H9 (cell line): ENCODE results near the gene RFWD3. TPM values are rescaled to one million over a fixed set of nuclear protein-coding genes. Genes with fewer than 3 reads are reported as not detected.

ENCODE experiments used
- DNase-seq: peaks from one replicate; pipeline ENCODE4 v3.0.0-alpha.2; 2017
- H2AFZ ChIP-seq: one replicate; pipeline ENCODE4 v1.6.1; 2013; ENCODE audit warnings: mild to moderate bottlenecking, low read length, control low read depth, moderate library complexity
- H2AK5ac ChIP-seq: 2 replicates; pipeline ENCODE4 v1.6.1; 2013; ENCODE audit warnings: low read length, control low read depth, mixed read lengths; ENCODE audit not compliant: insufficient read length
- H2BK120ac ChIP-seq: one replicate; pipeline ENCODE4 v1.6.1; 2013; ENCODE audit warnings: low read depth, mild to moderate bottlenecking, low read length, control low read depth, inconsistent platforms; ENCODE audit not compliant: poor library complexity, severe bottlenecking
- H2BK12ac ChIP-seq: 2 replicates; pipeline ENCODE4 v1.6.1; 2013; ENCODE audit warnings: low read length, control low read depth, mixed read lengths, low read depth; ENCODE audit not compliant: insufficient read length
- H2BK15ac ChIP-seq: 2 replicates; pipeline ENCODE4 v1.6.1; 2013; ENCODE audit warnings: low read depth, low read length, control low read depth
- H2BK20ac ChIP-seq: one replicate; pipeline ENCODE4 v1.6.1; 2013; ENCODE audit warnings: low read depth, mild to moderate bottlenecking, low read length, control low read depth, inconsistent platforms; ENCODE audit not compliant: poor library complexity, severe bottlenecking
- H2BK5ac ChIP-seq: 2 replicates; pipeline ENCODE4 v1.6.1; 2013; ENCODE audit warnings: low read length, control low read depth, mixed read lengths; ENCODE audit not compliant: insufficient read length
- H3K14ac ChIP-seq: 2 replicates; pipeline ENCODE4 v1.6.1; 2013; ENCODE audit warnings: low read length, control low read depth; ENCODE audit not compliant: insufficient read depth
- H3K18ac ChIP-seq: 2 replicates; pipeline ENCODE4 v1.6.1; 2013; ENCODE audit warnings: low read depth, mild to moderate bottlenecking, mixed read lengths, low read length, control low read depth; ENCODE audit not compliant: insufficient read length
- H3K23ac ChIP-seq: 2 replicates; pipeline ENCODE4 v1.6.1; 2013; ENCODE audit warnings: low read length, control low read depth, mixed read lengths, low read depth; ENCODE audit not compliant: insufficient read length
- H3K23me2 ChIP-seq: 2 replicates; pipeline ENCODE4 v1.6.1; 2013; ENCODE audit warnings: low read depth, mild to moderate bottlenecking, mixed read lengths, low read length, control low read depth; ENCODE audit not compliant: insufficient read length, poor library complexity, severe bottlenecking
- H3K27ac ChIP-seq: 2 replicates; pipeline ENCODE4 v1.5.1; 2013; ENCODE audit warnings: low read length, control low read depth, mixed read lengths, low read depth; ENCODE audit not compliant: insufficient read length
- H3K27me3 ChIP-seq: 2 replicates; pipeline ENCODE4 v1.6.1; 2013; ENCODE audit warnings: low read length, control low read depth, inconsistent platforms; ENCODE audit not compliant: insufficient read depth
- H3K4ac ChIP-seq: 2 replicates; pipeline ENCODE4 v1.6.1; 2013; ENCODE audit warnings: low read depth, mild to moderate bottlenecking, control low read depth, inconsistent platforms, low read length, moderate library complexity
- H3K4me1 ChIP-seq: 2 replicates; pipeline ENCODE4 v1.6.1; 2013; ENCODE audit warnings: low read length, control low read depth, inconsistent platforms; ENCODE audit not compliant: insufficient read depth
- H3K4me2 ChIP-seq: 2 replicates; pipeline ENCODE4 v1.6.1; 2013; ENCODE audit warnings: low read length, control low read depth, mixed read lengths; ENCODE audit not compliant: insufficient read length, insufficient read depth
- H3K56ac ChIP-seq: 2 replicates; pipeline ENCODE4 v1.6.1; 2013; ENCODE audit warnings: low read depth, mild to moderate bottlenecking, mixed read lengths, low read length, control low read depth; ENCODE audit not compliant: insufficient read length
- H3K79me1 ChIP-seq: 2 replicates; pipeline ENCODE4 v1.6.1; 2013; ENCODE audit warnings: low read depth, mild to moderate bottlenecking, moderate library complexity, low read length, control low read depth, inconsistent platforms; ENCODE audit not compliant: insufficient read depth, poor library complexity, severe bottlenecking
- H3K79me2 ChIP-seq: 2 replicates; pipeline ENCODE4 v1.6.1; 2013; ENCODE audit warnings: low read length, control low read depth, inconsistent platforms; ENCODE audit not compliant: insufficient read depth
- H3K9ac ChIP-seq: 2 replicates; pipeline ENCODE4 v1.6.1; 2013; ENCODE audit warnings: low read length, control low read depth, mixed read lengths; ENCODE audit not compliant: insufficient read length; ENCODE audit errors: extremely low read depth
- H3K9me3 ChIP-seq: one replicate; pipeline ENCODE4 v1.6.1; 2013; ENCODE audit warnings: low read depth, low read length, inconsistent platforms; ENCODE audit not compliant: control insufficient read depth
- H3T11ph ChIP-seq: one replicate; pipeline ENCODE4 v1.6.1; 2013; ENCODE audit warnings: mild to moderate bottlenecking, low read length, control low read depth, inconsistent platforms
- H4K20me1 ChIP-seq: one replicate; pipeline ENCODE4 v1.6.1; 2013; ENCODE audit not compliant: control insufficient read depth, insufficient read length, insufficient read depth
- H4K5ac ChIP-seq: 2 replicates; pipeline ENCODE4 v1.6.1; 2013; ENCODE audit warnings: low read depth, mild to moderate bottlenecking, mixed read lengths, low read length, control low read depth; ENCODE audit not compliant: insufficient read length
- H4K8ac ChIP-seq: replicated peaks from 2 replicates; pipeline ENCODE4 v1.6.1; 2013; ENCODE audit warnings: low read length, control low read depth, mixed read lengths, low read depth; ENCODE audit not compliant: insufficient read length
- H4K91ac ChIP-seq: 2 replicates; pipeline ENCODE4 v1.6.1; 2013; ENCODE audit warnings: low read depth, mild to moderate bottlenecking, moderate library complexity, mixed read lengths, low read length, control low read depth; ENCODE audit not compliant: insufficient read length
- H3K27ac Mint-ChIP-seq, 3 experiments: 2 replicates in 2 of 3; 3 replicates in 1 of 3; pipeline ENCODE4 v1.8.0; 2020 to 2021; ENCODE audit warnings: mixed read lengths in 3 of 3, mild to moderate bottlenecking in 1 of 3, moderate library complexity in 1 of 3
- H3K27me3 Mint-ChIP-seq: 2 replicates; pipeline ENCODE4 v1.8.0; 2021; ENCODE audit warnings: low read depth, mild to moderate bottlenecking, moderate library complexity, mixed read lengths
- H3K36me3 Mint-ChIP-seq, 3 experiments: 2 replicates in 2 of 3; 3 replicates in 1 of 3; pipeline ENCODE4 v1.8.0; 2020 to 2021; ENCODE audit warnings: low read depth in 3 of 3, mixed read lengths in 3 of 3; ENCODE audit not compliant: insufficient read depth in 1 of 3
- H3K4me1 Mint-ChIP-seq, 2 experiments: 2 replicates each; pipeline ENCODE4 v1.8.0; 2020; ENCODE audit warnings: mixed read lengths in 2 of 2
- H3K4me3 Mint-ChIP-seq, 2 experiments: 2 replicates in 1 of 2; 3 replicates in 1 of 2; pipeline ENCODE4 v1.8.0; 2020 to 2021; ENCODE audit warnings: mild to moderate bottlenecking in 2 of 2, mixed read lengths in 2 of 2, moderate library complexity in 1 of 2
- H3K9me3 Mint-ChIP-seq, 2 experiments: 2 replicates in 1 of 2; 3 replicates in 1 of 2; pipeline ENCODE4 v1.8.0; 2020; ENCODE audit warnings: mild to moderate bottlenecking in 2 of 2, mixed read lengths in 2 of 2, moderate library complexity in 1 of 2
- WGBS: extraction: QIAGEN DNeasy Blood & Tissue Kit; methylation state at CpG from one replicate; pipeline ENCODE4 v1.1.7; 2013; ENCODE audit warnings: missing lambda C conversion rate, low lambda C conversion rate, mixed read lengths; ENCODE audit not compliant: insufficient read length; ENCODE audit errors: extremely low coverage; 5-methylcytosine and 5-hydroxymethylcytosine counted together
- total RNA-seq: library from RNA; stranded (reverse); gene quantifications from 2 replicates; pipeline ENCODE4 v1.2.1, GENCODE V29; 2021
- TF ChIP-seq, protein P1 (sequence below): fragments of 200-600 bp; sonication (generic); conservative IDR thresholded peaks from 3 replicates; pipeline ENCODE4 v1.8.0; 2021; ENCODE audit warnings: antibody characterized with exemption, mild to moderate bottlenecking

Gene RFWD3
- total RNA-seq, 1 experiment from 2014 or later = 114 TPM

DNA sequence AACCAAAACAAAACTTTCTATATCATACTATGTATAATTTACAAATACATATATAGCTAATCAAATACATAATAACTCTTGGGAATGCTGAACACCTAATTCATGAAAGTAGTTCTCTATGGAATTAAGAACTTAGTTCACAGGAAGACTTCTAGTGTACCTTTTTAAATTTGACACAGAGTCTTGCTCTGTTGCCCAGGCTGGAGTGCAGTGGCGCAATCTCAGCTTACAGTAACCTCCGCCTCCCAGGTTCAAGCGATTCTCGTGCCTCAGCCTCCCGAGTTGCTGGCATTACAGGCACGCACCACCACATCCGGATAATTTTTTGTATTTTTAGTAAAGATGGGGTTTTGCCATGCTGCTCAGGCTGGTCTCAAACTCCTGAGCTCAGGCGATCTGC is 24.7 kb downstream of the RFWD3 start:
- Histone ChIP-seq H3K4me2 (no peak overlapping the region), H3T11ph (no peak overlapping the region), H3K18ac (no peak overlapping the region), H4K20me1 (no peaks in the 10 kb centered on the region), H3K23me2 (no peaks in the 10 kb centered on the region), H2BK120ac (no peak overlapping the region), H3K14ac (no peak overlapping the region), H2BK15ac (no peak overlapping the region), H2BK5ac (no peak overlapping the region), H3K9me3 (no peaks in the 10 kb centered on the region), H3K79me1 (no peaks in the 10 kb centered on the region), H2BK20ac (no peak overlapping the region), H2AK5ac (no peak overlapping the region), H3K4ac (no peak overlapping the region), H2BK12ac (no peak overlapping the region), H3K27ac (no peak overlapping the region), H4K5ac (no peak overlapping the region), H3K27me3 (no peaks in the 10 kb centered on the region), H2AFZ (no peak overlapping the region), H4K8ac (no peak overlapping the region), H3K9ac (no peak overlapping the region), H3K23ac (no peak overlapping the region), H4K91ac (no peak overlapping the region), H3K4me1 (no peaks in the 10 kb centered on the region), H3K79me2 (no peaks in the 10 kb centered on the region), H3K56ac (no peak overlapping the region)
- TF ChIP-seq, protein P1, sequence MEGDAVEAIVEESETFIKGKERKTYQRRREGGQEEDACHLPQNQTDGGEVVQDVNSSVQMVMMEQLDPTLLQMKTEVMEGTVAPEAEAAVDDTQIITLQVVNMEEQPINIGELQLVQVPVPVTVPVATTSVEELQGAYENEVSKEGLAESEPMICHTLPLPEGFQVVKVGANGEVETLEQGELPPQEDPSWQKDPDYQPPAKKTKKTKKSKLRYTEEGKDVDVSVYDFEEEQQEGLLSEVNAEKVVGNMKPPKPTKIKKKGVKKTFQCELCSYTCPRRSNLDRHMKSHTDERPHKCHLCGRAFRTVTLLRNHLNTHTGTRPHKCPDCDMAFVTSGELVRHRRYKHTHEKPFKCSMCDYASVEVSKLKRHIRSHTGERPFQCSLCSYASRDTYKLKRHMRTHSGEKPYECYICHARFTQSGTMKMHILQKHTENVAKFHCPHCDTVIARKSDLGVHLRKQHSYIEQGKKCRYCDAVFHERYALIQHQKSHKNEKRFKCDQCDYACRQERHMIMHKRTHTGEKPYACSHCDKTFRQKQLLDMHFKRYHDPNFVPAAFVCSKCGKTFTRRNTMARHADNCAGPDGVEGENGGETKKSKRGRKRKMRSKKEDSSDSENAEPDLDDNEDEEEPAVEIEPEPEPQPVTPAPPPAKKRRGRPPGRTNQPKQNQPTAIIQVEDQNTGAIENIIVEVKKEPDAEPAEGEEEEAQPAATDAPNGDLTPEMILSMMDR = no peak
- Mint-ChIP-seq H3K4me3 (no peak overlapping the region), H3K36me3 (peaks cover 25 to 90% (median 68%) of the 10 kb centered on the region in 3 experiments; a peak in 6 of 7 replicates), H3K27ac (no peak overlapping the region), H3K4me1 (no peaks in the 10 kb centered on the region), H3K9me3 (no peaks in the 10 kb centered on the region), H3K27me3 (no peaks in the 10 kb centered on the region)
- no peak for DNase-seq
- no CpG with 5 or more reads among the region's 8 CpGs for WGBS
